SK-MEL-5 (cell line): ENCODE data around the gene CYP19A1. TPM values are rescaled to one million over a fixed set of nuclear protein-coding genes. Genes with fewer than 3 reads are reported as not detected.
A peak's percentile ranks its signal among the peaks of the same experiment; 100 is the strongest.

Experiments
- DNase-seq: peaks from one replicate; pipeline ENCODE4 v3.0.0-alpha.2; 2016; ENCODE audit warnings: low read depth, low spot score
- in situ Hi-C: cut with HindIII; loops from 2 replicates; pipeline ENCODE4 v1.10.0; 2016; ENCODE audit warnings: low sequenced_read_pairs, high pct_unique_total_duplicates, low pct_unique_long_range_greater_than_20kb
- total RNA-seq: library from RNA; depleted of rRNA; stranded (reverse); fragments of >200 nt; shearing (Covaris generic); gene quantifications from 2 replicates; pipeline ENCODE4 v1.2.3, GENCODE V29; 2014

CYP19A1 gene
- total RNA-seq, 1 experiment from 2014 or later: 0.13 TPM

- DNase-seq: no peak
- in situ Hi-C loops: no loop called here
Measured at GRCh38 chr15:51253366-51253765, 85.0 kb downstream of the CYP19A1 start.

GRCh38 chr15:51252671-51253070 is 85.7 kb downstream of the CYP19A1 start:
- in situ Hi-C loops: no loop called here
- no peak for DNase-seq

DNA sequence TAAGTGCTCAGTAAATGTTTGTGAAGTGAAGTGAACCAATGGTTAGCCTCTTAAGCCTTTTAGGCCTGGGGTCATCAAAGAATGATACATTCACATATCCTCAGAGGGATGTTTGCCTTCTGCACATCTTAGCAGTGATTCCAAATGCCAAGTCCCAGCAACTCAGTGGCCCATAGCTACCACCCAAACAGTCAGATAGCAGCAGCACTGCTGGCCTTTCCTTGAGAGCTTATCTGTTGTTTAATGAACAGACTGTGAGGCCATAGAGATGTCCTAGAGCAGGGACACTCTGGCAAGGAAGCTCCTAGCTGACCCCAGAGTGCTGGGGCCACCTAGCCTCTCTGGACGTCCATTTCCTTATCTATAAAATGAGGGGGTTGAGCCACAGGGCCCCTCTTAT is 86.8 kb downstream of the CYP19A1 start:
- in situ Hi-C loops: no loop called here
- no peak for DNase-seq

DNA sequence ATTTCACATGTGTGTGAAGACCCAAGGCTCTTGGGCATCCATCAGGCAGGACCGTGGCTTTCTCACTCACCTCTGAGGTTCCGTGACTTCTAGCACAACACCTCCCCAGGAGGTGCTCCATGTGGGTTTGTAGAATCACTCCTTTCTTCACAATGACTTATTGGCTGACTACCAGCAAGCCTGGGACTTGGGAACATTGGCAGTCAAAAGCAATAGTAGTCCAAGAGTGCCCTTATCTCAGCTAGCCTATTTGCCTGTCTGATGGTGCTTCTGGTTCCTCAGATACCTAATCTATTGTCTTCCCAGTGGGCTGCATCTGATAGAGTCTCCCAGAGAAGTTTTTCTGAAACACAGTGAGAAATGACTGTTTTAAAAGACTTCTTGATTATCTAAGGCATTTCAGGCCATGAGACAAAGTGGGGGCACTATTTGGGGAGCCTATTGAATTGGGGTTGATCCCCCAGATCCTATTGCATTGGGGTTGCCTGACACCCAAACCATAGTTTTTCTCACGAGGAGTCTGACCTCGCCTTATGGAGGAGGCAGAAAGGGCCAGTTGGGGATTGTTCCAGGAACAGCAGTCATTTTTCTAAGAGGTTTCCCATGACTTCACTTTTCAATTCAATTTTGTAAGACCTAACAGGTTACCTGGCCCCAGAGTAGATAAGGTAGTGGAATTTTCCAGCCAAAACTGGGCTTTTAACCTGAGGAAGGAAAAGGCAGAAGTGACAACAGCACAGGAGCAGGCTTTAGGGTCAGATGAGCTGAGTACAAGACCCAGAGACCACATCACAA is 88.0 kb downstream of the CYP19A1 start:
- in situ Hi-C loops: no loop called here
- DNase-seq: no peak

- in situ Hi-C loops: no loop called here
- no peak for DNase-seq
Measured at GRCh38 chr15:51245628-51246027, 92.8 kb downstream of the CYP19A1 start.

DNA sequence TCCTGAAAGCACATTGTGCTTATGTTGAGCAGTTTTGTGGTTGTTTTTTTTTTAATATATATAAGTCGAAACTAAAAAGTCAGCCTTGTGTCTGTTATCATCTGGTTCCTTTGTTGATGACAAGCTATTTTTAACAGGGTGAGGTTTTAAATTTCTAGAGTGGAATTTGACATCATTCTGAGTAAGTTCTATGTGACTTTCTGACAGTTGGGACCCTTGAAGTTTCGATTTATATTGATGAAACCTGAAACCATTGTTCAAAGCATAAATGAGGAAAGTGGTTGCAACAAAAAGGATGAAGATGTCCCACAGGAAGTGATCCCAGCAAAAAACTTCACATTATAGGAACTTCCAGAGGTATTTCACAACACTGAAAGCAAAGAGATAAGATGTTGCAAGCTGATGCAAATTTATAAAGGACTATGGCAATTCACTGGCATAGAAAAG is 94.0 kb downstream of the CYP19A1 start:
- in situ Hi-C loops: no loop called here
- DNase-seq: no peak

DNA sequence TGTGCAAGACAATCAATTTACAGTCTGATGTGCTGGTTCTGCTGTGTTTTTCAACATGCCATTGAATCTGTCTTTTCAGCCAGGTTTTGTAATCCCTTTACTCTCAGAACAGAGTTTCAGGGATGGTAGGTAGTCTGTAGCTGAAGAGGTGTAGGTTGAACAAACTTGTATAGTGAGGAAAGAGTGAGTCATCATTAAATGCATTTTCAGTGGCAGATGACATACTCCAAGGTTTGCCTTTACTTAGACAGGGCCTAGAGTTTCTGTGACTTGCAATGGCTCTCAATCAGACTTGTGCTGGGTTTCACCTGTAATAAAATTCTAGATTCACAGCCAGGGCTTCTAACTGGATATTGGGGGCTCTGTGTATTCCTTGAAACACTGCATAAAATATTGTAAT is 94.6 kb downstream of the CYP19A1 start:
- no peak for DNase-seq
- in situ Hi-C loops: no loop called here

DNA sequence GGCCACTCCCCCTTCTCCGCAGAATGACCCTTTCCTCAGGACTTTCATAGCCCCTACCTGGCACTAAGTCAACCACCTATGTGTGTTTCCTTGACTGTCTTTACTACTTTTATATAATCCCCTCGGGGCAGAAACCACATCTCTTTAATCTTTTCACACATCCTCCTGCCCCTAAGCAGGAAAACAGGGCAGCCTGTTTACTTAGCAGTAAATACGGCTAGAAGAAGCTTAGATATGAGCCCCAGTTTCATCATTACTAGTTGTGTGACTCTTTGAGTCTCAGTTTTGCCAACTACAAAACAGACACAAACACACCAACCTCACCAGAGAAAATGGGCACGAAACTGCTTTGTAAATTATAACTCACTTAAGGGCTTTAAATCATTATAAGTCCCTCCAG is 98.3 kb downstream of the CYP19A1 start:
- DNase-seq: no peak

GRCh38 chr15:51237816-51238215 is 100.6 kb downstream of the CYP19A1 start:
- no peak for DNase-seq
- in situ Hi-C loops: no loop called here

More for the DNA sequence above, 98.3 kb downstream of the CYP19A1 start:
- in situ Hi-C loops: no loop called here

DNA sequence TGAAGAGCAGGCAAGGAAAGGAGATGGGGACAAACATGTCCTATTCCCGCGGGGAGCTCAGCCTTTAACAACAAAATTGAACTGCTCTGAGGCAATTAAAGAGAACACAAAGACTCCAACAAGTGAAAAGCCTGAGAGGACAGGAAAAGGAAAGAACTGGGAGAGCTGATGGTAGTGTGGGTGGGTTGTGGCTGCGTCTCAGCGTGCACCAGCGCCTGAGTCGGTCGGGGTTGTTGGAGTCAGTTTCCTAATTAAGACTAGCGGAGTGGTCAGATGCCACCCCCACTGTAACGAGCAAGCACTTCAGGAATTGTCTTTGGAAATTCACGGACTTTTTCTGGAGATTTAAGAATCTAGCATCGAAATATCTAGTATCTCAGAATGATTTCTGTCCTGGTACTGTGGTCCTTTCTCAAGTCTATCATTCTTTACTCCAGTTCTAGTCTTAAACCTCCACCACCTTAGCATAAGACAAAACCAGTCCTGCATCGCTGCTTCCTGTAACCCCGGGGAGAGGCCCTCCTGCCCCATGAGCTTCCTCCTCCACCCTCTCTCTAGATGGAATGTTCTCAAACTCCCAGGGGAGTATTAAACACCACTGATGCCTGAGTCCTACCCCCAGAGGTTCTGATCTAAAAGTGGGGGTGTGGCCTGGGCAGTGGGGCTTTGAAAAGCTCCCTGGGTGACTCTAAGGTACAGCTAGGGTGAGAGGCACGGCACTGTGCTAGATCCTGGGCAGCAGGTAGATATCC is 104.0 kb downstream of the CYP19A1 start:
- in situ Hi-C loops: no loop called here

GRCh38 chr15:51232581-51232980 is 105.8 kb downstream of the CYP19A1 start:
- no peak for DNase-seq

More for the DNA sequence above, 104.0 kb downstream of the CYP19A1 start:
- no peak for DNase-seq

GRCh38 chr15:51229907-51230330 is 108.5 kb downstream of the CYP19A1 start:
- peak; percentile 52 for DNase-seq
- in situ Hi-C loops: no loop called here

More at GRCh38 chr15:51232581-51232980, 105.8 kb downstream of the CYP19A1 start:
- in situ Hi-C loops: no loop called here

GRCh38 chr15:51227940-51228732 is 110.3 kb downstream of the CYP19A1 start:
- peak; percentile 37 for DNase-seq
- in situ Hi-C loops: no loop called here

DNA sequence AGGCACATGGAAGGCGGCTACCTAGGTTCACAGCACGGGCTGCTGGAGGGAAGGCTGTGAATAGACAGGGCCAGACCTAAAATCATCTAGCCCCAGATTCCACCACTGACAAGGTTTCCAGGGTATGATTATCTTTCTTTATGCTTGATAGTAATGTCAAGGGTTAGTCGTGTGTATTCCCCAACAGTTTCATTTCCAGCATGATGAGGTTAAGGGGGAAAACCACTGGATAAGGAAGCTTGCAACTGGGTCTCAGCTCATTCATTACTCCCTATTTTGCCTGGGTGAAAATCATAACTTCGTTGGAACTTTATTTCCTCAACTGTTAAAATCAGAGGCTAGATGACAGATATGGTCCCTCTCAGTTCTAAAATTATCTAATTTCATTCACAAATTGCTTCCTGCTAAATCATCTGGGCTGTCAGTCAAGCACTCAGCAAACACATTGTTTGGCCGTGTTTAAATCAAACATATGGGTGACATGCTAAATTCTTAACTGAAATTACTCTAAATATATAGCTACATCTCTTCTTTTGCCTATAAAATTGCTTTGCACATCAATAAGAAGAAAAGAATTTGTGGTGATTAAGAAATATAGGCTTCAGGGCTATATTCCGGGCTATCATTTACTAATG is 111.7 kb downstream of the CYP19A1 start:
- no peak for DNase-seq
- in situ Hi-C loops: no loop called here

DNA sequence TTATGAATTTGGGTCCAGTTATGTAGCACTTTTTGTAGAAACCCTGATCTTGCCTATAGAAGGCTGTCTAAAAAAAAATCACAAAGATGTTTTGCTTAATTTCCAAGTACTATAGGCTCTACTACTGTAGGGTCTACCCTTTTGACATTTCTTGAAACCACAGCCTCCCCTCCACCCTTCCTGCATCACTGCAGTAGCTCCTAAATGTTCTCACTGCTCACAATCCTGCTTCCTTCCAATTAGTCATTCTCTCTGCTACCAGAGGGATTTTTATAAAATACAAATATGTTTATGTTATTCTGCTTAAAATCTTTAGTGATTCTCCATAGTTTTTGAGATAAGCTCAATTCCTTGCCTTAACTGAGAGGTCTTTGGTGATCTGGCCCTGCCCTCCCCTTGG is 114.0 kb downstream of the CYP19A1 start:
- no peak for DNase-seq
- in situ Hi-C loops: no loop called here

- in situ Hi-C loops: no loop called here
- peak; percentile 20 for DNase-seq
Measured at GRCh38 chr15:51223771-51224229, 114.6 kb downstream of the CYP19A1 start.

GRCh38 chr15:51218299-51218938 is 120.0 kb downstream of the CYP19A1 start:
- in situ Hi-C loops: no loop called here
- DNase-seq: no peak
